HG03280 (cell line): ENCODE measurements around the gene DOCK4.

Source experiments
- ATAC-seq: cut with Tn5 transposase; IDR thresholded peaks from one replicate; pipeline ENCODE4 v1.9.1; 2021; ENCODE audit warnings: mild to moderate bottlenecking, moderate library complexity; ENCODE audit not compliant: unreplicated experiment

The DOCK4 gene

GRCh38 chr7:111982133-111982532 is 224.1 kb downstream of the DOCK4 start:
- ATAC-seq: no peak

DNA sequence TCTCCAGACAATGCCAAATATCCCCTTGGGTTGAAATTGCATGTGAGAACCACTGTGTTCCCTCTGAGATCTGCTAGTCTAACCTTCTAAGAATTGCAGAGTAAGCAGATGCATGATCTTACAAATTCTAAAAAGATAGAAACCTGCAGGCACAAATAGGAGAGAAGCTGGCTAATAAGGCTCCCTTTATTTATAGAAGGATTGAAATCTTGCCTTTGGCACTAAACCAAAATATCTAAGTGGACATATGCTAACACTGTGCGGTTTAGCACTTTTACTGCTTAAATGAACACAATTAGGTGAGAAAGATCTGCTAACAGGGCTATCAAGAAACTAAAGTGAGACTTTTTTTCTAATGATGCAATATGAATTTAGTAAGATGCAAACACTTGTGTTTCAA is 225.5 kb downstream of the DOCK4 start:
- no peak for ATAC-seq

DNA sequence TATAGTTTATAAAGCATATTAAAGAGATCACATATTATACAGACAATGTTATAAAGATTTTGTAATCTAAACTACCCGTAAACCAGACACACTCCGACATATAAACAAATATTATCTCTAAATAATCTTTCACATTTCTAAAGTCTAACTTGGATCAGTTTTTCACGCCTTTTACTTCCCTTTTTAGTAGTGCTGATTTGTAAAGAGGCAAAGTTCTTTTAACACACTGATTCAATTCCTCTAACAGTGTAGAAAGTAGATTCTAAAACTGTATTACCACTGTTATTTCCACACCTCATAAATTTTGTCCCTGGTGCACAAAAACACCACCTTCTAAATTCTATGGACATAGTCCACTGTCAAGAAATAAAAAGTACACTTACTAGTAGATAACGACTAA is 230.9 kb downstream of the DOCK4 start:
- ATAC-seq: no peak

DNA sequence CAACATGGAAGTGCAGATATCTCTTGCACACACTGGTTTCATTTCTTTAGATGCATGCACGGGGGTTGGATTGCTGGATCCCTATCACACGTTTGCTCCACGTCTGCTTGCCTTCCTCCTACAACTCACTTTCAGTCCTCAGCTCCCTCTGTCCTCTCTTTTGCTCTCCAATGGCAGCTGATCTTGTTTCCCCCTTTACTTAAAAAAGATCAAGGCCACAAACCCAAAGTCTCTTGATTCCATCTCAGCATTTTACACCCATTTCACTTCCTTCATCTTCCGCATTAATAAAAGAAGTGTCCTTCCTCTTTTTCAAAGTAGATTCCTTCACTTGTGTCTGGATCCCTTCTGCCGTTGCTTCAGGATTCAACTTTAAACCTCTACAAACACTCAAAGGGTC is 245.2 kb downstream of the DOCK4 start:
- no peak for ATAC-seq

DNA sequence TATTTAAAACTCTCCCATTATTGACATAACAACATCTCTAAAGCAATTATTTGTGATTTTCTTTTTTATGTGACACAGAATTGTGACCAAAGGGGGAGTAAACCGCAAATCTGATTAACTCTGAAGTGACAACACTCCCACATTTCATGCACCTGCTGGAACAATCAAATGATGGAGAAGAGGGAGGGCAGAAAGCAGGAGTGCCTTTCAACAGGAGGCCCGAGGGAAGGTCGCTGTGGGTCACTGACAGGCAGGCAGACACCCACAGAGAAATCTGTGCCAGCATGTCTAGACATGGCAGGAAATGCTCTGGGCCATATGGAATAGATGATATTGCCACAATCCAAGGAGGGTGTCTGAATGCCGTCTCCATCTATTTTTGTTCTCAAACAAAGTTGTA is 247.3 kb downstream of the DOCK4 start:
- no peak for ATAC-seq

GRCh38 chr7:111958431-111958830 is 247.8 kb downstream of the DOCK4 start:
- no peak for ATAC-seq

DNA sequence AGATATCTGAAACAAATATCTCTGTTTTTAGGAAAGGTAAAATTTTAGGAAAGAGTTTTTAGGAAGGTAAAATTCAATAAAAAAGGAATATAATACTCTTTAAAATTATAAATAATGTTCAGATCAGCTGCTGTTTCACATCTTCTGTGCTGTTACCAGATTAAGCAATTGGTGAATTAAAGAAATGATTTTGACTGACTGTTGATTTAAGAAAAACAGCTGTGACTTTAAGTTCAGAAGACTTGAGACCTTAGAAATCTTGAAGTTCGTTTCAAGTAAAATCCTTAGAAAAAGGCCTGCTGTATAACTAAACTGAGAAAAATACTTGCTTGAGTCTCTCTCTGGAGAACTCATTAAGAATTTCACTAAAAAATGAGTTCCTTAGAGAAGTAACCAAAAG is 250.6 kb downstream of the DOCK4 start:
- ATAC-seq: no peak

- ATAC-seq: no peak
Measured at GRCh38 chr7:111954474-111955381, 251.5 kb downstream of the DOCK4 start.

DNA sequence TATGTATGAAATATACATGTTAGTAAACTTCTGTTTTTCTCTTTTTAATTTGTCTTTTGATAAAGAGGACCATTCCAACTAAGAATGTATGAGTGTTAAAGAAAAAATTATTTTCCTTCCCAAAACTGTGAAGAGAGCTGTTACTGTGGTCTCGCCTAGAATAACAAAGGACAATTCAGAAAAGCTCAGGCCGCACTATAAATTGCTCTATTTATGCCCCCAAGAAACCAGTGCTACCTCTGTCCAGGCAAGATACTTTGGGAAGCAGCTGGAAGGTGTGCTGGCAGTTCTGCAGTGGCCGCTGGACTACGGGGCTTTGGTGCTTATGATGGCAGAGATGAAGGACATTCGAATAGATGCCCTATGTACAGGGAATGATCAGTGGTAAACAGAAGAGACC is 252.1 kb downstream of the DOCK4 start:
- ATAC-seq: no peak

DNA sequence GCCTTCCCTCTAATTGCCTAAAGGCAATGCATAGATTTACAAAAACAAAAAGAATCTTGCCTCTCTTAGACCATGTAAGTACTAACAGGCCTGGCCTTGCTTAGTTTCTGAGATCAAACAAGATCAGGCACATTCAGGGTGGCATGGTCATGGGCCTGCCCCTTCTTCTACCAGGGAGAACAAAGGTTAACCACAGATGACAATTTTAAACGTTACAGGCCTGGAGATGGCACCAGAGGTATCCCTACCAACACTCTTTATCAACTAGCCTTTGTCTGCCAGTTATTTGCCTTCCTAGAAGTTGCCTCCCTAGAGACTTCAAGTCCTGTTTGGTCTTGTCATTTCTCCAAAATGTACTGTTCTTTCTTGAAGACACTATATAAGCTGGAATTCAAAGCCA is 252.6 kb downstream of the DOCK4 start:
- no peak for ATAC-seq

GRCh38 chr7:111952783-111953182 is 253.4 kb downstream of the DOCK4 start:
- ATAC-seq: no peak

GRCh38 chr7:111951052-111951451 is 255.1 kb downstream of the DOCK4 start:
- no peak for ATAC-seq

DNA sequence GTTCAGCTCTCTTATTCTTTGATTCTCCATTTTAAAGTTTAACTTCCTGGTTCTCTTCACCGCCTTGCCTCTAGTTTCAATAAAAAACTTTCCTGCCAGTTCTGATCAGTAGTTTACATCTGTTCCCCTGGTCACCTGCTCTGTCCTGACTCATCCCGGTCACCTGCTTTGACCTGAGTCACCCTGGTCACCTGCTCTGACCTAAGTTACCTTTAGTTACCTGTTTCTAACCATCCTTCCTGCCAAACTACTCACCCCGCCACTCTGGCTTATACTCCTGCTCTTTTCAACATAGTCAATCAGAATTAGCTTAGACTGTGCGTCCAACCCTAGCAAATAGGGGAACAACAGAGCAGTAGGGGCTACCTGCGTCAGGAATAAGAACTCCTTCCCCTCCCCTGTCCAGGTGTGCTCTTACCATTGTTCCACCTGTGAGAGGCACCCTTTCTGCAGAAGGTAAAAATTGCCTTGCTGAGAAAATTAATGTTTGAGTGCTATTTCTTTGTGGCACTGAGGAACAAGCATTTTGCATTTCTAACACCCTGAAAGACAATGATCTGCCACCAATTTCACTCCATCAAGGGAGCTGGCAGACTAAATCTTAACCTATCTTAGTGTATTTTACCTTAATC is 263.6 kb downstream of the DOCK4 start:
- ATAC-seq: no peak

- ATAC-seq: no peak
Measured at GRCh38 chr7:111937163-111937562, 269.0 kb downstream of the DOCK4 start.

GRCh38 chr7:111933609-111934008 is 272.6 kb downstream of the DOCK4 start:
- no peak for ATAC-seq

DNA sequence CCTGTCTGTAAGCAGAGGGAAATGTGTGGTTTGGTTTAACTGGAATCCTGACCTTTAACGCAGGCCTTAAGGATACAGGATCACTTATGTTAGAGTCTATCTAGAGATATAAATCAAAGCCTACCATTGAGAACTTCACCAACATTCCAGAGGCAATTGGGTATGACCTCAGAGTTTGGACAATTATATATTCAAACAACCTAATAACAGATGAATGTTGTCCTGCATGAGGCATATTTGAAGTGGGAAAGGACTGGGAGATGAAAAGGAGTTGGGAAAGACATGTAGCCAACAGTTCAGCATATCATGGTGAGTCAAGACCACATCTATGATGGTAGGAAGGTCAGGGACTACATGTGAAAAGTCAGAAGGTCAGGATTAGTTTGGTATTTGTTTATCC is 274.2 kb downstream of the DOCK4 start:
- ATAC-seq: no peak

DNA sequence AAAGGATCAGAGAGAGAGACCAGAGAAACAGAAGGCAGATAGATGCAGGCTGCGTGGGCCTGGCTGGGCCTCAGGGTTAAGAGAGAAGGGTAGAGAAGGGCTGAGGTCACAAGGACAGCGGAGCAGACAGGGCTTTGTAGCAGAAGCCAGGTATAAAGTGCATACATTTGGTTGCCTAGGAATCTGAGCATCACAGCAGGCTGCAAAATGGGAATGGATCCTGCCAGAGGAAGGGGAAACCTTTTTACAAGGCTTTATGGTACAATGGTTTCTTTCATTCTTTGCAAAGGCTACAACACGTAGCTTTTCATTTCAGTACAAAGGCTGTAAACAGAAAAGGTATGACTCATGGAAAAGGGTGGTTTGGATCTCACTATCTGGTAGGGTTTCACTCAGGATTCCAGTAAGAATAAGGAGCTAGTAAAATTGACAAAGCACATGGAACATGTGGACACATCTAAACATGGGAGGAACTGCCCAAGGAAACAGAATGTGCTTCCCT is 275.1 kb downstream of the DOCK4 start:
- ATAC-seq: no peak

GRCh38 chr7:111929264-111929663 is 276.9 kb downstream of the DOCK4 start:
- no peak for ATAC-seq

DNA sequence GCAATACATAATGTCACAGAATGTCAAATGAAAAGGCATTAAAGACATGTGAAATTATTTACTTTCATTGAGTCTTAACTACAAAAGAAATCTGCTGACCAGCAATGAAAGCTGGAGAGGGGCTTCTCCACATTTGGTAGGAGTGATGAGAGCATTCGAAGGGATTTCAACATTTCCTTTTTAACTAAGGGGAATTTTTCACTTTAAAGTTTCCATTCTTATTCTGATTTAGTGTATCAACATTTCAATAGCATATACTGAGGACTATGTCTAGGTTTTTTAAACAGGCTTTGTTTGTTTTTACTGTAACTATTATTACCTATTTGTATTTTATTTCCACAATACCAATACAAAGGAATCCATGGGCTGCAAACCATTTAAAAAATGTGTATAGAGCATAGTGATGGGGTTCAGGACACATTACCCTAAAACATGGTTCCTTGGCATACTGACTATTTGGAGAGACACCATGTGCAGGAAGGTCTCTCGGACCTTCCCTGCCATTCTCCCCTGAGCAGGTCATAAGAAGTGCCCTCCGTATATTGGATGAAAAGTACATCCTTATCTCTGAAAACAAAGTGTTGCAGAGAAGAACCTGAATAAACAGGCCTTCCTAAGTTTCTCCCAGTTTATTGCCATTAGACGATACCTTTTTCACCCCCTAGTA is 278.7 kb downstream of the DOCK4 start:
- no peak for ATAC-seq

- no peak for ATAC-seq
Measured at GRCh38 chr7:111920329-111920728, 285.9 kb downstream of the DOCK4 start.

DNA sequence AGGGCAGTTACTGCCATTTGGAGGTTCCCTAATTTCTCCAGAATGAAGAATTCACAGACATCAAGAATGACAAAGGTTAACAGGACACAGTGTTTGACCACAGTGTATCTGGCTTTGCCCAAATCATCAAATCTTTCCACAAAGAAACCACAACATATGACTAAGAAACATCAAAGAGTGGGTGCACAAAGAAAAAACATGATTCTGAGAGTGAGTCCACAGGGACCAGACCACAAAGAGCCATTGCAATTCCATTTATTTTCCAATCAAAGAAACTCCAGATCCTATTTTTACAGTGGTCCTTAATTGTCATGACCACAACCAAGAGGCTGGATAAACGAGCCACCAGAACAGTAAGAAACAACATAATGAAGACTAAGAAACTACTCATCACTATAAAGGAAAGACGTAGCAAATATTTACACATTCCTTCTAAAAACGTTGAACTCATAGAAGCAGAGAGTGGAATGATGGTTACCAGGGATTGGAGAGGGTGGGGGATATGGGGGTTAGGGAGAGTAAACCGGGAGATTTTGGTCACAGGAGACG is 286.5 kb downstream of the DOCK4 start:
- ATAC-seq: no peak
